ENCODE measurements around the gene TRAK1.

The TRAK1 gene

GRCh38 chr3:42224178-42224577 is 133.0 kb downstream of the TRAK1 start:
- no peak for TF ChIP-seq CTCF (IDR thresholded peaks at IDR 0.05)
- H3K27me3 ChIP-seq: no peaks in the 10 kb centered on the region
- H3K4me3 ChIP-seq (ENCODE audit: low read depth in 1 of 2, low read length in 1 of 2): no peak overlapping the region
- no peaks in the 10 kb centered on the region for H3K4me1 ChIP-seq (ENCODE audit: control insufficient read depth in 1 of 2, insufficient read depth in 1 of 2, low read depth in 1 of 2, low read length in 1 of 2)
- H3K9me3 ChIP-seq: no peaks in the 10 kb centered on the region
- H3K36me3 ChIP-seq: peaks cover 40% of the 10 kb centered on the region
- H3K27ac ChIP-seq: no peak overlapping the region

- no peak for TF ChIP-seq CTCF (IDR thresholded peaks at IDR 0.05)
- H3K36me3 ChIP-seq: peaks cover 37% of the 10 kb centered on the region
These were observed 133.7 kb downstream of the TRAK1 start for GRCh38 chr3:42224658-42225421.

GRCh38 chr3:42225486-42226363 is 134.6 kb downstream of the TRAK1 start:
- no peak for TF ChIP-seq CTCF (IDR thresholded peaks at IDR 0.05)
- H3K36me3 ChIP-seq: peaks cover 28% of the 10 kb centered on the region

More at GRCh38 chr3:42224658-42225421, 133.7 kb downstream of the TRAK1 start:
- Histone ChIP-seq H3K27ac (no peak overlapping the region), H3K27me3 (no peaks in the 10 kb centered on the region), H3K4me3 (ENCODE audit: low read depth in 1 of 2, low read length in 1 of 2) (no peak overlapping the region), H3K9me3 (no peaks in the 10 kb centered on the region), H3K4me1 (ENCODE audit: control insufficient read depth in 1 of 2, insufficient read depth in 1 of 2, low read depth in 1 of 2, low read length in 1 of 2) (no peaks in the 10 kb centered on the region)

GRCh38 chr3:42226470-42227425 is 135.6 kb downstream of the TRAK1 start:
- H3K27ac ChIP-seq: no peak overlapping the region
- TF ChIP-seq CTCF (IDR thresholded peaks at IDR 0.05): no peak

More at GRCh38 chr3:42225486-42226363, 134.6 kb downstream of the TRAK1 start:
- H3K4me3 ChIP-seq (ENCODE audit: low read depth in 1 of 2, low read length in 1 of 2): no peak overlapping the region
- no peak overlapping the region for H3K27ac ChIP-seq
- H3K9me3 ChIP-seq: no peaks in the 10 kb centered on the region
- H3K4me1 ChIP-seq (ENCODE audit: control insufficient read depth in 1 of 2, insufficient read depth in 1 of 2, low read depth in 1 of 2, low read length in 1 of 2): no peaks in the 10 kb centered on the region
- H3K27me3 ChIP-seq: no peaks in the 10 kb centered on the region

GRCh38 chr3:42228796-42229195 is 137.6 kb downstream of the TRAK1 start:
- TF ChIP-seq CTCF (IDR thresholded peaks at IDR 0.05): no peak
- peaks cover 5% of the 10 kb centered on the region for H3K36me3 ChIP-seq
- no peaks in the 10 kb centered on the region for H3K4me1 ChIP-seq (ENCODE audit: control insufficient read depth in 1 of 2, insufficient read depth in 1 of 2, low read depth in 1 of 2, low read length in 1 of 2)
- H3K4me3 ChIP-seq (ENCODE audit: low read depth in 1 of 2, low read length in 1 of 2): no peak overlapping the region
- no peaks in the 10 kb centered on the region for H3K9me3 ChIP-seq
- no peaks in the 10 kb centered on the region for H3K27me3 ChIP-seq
- H3K27ac ChIP-seq: no peak overlapping the region

More at GRCh38 chr3:42226470-42227425, 135.6 kb downstream of the TRAK1 start:
- H3K9me3 ChIP-seq: no peaks in the 10 kb centered on the region
- H3K27me3 ChIP-seq: no peaks in the 10 kb centered on the region
- H3K4me3 ChIP-seq (ENCODE audit: low read depth in 1 of 2, low read length in 1 of 2): no peak overlapping the region
- peaks cover 23% of the 10 kb centered on the region for H3K36me3 ChIP-seq
- no peaks in the 10 kb centered on the region for H3K4me1 ChIP-seq (ENCODE audit: control insufficient read depth in 1 of 2, insufficient read depth in 1 of 2, low read depth in 1 of 2, low read length in 1 of 2)
